Left lung (tissue), 10 donors: ENCODE measurements around the gene TSTD2. TPM values are rescaled to one million over a fixed set of nuclear protein-coding genes. Genes with fewer than 3 reads are reported as not detected.

Experiments
- ATAC-seq: fragments of 200-7000 bp; cut with Tn5 transposase; one replicate; pipeline ENCODE4 v1.9.1; 2020; ENCODE audit warnings: moderate library complexity
- DNase-seq, 4 donors: peaks; one replicate each; pipeline ENCODE4 v3.0.0-alpha.2; 2013 to 2020
- H3K27ac ChIP-seq, 2 donors: fragments of 200-600 bp; sonication (generic) in 1 of 2; one replicate each; pipeline versions ENCODE4 v1.5.0 to v1.8.0; 2020 to 2021
- H3K27me3 ChIP-seq, 2 donors: fragments of 200-600 bp; sonication (generic) in 1 of 2; one replicate each; pipeline versions ENCODE4 v1.5.0 to v1.8.0; 2020 to 2021
- H3K36me3 ChIP-seq, 2 donors: fragments of 200-600 bp; sonication (generic) in 1 of 2; one replicate each; pipeline versions ENCODE4 v1.5.0 to v1.8.0; 2020 to 2021
- H3K4me1 ChIP-seq, 2 donors: fragments of 200-600 bp; one replicate each; pipeline ENCODE4 v1.8.0; 2021
- H3K4me3 ChIP-seq, 2 donors: fragments of 200-600 bp; sonication (generic) in 1 of 2; one replicate each; pipeline versions ENCODE4 v1.5.0 to v1.8.0; 2020 to 2021; ENCODE audit warnings: mild to moderate bottlenecking in 1 of 2
- H3K9me3 ChIP-seq, 2 donors: fragments of 200-600 bp; sonication (generic) in 1 of 2; one replicate each; pipeline versions ENCODE4 v1.5.0 to v1.8.0; 2020 to 2021
- intact Hi-C, 2 donors: fragments of 100-400 bp; cut with DNase I; formaldehyde crosslinking; loops; one replicate each; pipeline versions ENCODE4 v1.11.2 to v1.14.2; 2022
- polyA plus RNA-seq, 6 donors: library from polyadenylated mRNA; unstranded; fragments of 120-200 nt; gene quantifications; one replicate each; pipeline ENCODE4 v1.2.1, GENCODE V29; 2013; ENCODE audit not compliant: insufficient read length in 6 of 6
- total RNA-seq, 2 donors: library from RNA; stranded (reverse); fragmentation: NEBNext Ultra II Directional; extraction: Animal tissue kit (Norgen Biotek cat#: 25700); gene quantifications; one replicate each; pipeline ENCODE4 v1.2.1, GENCODE V29; 2021
- TF ChIP-seq, protein P1 (sequence below), 2 donors: fragments of 200-600 bp; sonication (generic) in 1 of 2; IDR thresholded peaks; one replicate each; pipeline versions ENCODE4 v1.5.0 to v1.8.0; 2021; ENCODE audit warnings: antibody characterized with exemption in 2 of 2
- donor health status: DM: no; HTN: yes; CAD: no.
- donor health status: DM: no; HTN: no; CAD: no.

Gene TSTD2
- total and polyA plus RNA-seq, 8 donors, result 16.4 to 41.5 (median 34.1) TPM

DNA sequence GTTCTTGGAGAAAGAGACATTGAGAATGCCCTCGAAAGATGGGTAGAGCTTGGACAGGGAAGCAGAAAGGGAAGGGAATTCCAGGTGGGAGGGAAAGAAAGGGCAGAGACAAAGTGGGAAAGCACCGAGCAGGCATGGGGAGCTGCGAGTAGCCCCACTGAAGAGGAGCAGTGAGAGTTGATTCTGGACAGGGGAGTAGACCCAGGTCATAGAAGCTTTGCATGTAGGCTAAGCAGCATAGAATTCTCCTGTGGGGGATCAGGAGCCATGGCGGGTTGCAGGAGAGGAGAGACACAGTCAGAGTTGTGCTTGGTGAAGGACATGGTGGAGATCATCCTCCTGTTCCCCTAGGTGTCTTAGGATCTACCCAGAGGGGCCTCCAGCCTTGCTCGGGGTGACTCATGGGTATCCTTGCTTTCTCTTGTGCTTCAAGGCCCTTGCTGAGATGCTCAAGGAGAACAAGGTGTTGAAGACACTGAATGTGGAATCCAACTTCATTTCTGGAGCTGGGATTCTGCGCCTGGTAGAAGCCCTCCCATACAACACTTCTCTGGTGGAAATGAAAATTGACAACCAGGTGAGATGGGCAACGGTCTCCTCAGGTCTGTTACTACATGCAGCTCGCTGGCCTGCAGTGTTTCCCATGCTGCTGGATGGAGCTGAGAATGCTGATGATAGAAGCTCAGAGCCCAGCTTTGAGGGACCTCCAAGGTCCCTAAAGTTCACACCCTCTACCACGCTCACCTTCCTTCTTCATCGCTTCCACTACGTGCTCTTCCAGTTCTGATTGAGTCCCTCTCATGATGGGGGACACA, 64.5 kb downstream of the TSTD2 start:
- DNase-seq, result no peak
- H3K9me3 ChIP-seq, result no peaks in the 10 kb centered on the region
- H3K4me3 ChIP-seq, result no peak overlapping the region
- no peak for ATAC-seq
- no peaks in the 10 kb centered on the region for H3K36me3 ChIP-seq
- H3K4me1 ChIP-seq, result no peaks in the 10 kb centered on the region
- no peaks in the 10 kb centered on the region for H3K27me3 ChIP-seq
- TF ChIP-seq, protein P1, sequence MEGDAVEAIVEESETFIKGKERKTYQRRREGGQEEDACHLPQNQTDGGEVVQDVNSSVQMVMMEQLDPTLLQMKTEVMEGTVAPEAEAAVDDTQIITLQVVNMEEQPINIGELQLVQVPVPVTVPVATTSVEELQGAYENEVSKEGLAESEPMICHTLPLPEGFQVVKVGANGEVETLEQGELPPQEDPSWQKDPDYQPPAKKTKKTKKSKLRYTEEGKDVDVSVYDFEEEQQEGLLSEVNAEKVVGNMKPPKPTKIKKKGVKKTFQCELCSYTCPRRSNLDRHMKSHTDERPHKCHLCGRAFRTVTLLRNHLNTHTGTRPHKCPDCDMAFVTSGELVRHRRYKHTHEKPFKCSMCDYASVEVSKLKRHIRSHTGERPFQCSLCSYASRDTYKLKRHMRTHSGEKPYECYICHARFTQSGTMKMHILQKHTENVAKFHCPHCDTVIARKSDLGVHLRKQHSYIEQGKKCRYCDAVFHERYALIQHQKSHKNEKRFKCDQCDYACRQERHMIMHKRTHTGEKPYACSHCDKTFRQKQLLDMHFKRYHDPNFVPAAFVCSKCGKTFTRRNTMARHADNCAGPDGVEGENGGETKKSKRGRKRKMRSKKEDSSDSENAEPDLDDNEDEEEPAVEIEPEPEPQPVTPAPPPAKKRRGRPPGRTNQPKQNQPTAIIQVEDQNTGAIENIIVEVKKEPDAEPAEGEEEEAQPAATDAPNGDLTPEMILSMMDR (IDR thresholded peaks at IDR 0.05), result no peak
- intact Hi-C loops, result no loop called here
- no peak overlapping the region for H3K27ac ChIP-seq

DNA sequence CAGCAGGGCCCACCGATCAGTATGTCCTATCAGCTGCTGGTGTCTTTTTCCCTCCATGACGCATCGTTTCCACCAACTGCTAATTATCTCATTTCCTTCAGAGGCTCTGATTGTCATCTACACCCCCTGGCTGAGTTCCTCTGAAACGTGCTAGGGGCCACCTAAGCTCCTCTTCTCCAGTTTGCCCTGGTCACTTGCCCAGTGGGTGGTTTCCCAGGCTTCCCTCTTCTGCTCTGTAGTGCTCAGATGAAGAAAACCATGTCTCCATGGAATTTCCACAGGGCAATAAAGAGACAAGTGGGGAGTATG, 65.3 kb downstream of the TSTD2 start:
- H3K27ac ChIP-seq, result no peak overlapping the region
- TF ChIP-seq, protein P1 (IDR thresholded peaks at IDR 0.05), result no peak
- no peaks in the 10 kb centered on the region for H3K27me3 ChIP-seq
- H3K36me3 ChIP-seq, result no peaks in the 10 kb centered on the region
- no peak overlapping the region for H3K4me3 ChIP-seq
- DNase-seq (no peak), ATAC-seq (no peak)
- H3K9me3 ChIP-seq, result no peaks in the 10 kb centered on the region
- intact Hi-C loops, result no loop called here
- peaks cover 0 to 3% of the 10 kb centered on the region in 2 donors for H3K4me1 ChIP-seq

DNA sequence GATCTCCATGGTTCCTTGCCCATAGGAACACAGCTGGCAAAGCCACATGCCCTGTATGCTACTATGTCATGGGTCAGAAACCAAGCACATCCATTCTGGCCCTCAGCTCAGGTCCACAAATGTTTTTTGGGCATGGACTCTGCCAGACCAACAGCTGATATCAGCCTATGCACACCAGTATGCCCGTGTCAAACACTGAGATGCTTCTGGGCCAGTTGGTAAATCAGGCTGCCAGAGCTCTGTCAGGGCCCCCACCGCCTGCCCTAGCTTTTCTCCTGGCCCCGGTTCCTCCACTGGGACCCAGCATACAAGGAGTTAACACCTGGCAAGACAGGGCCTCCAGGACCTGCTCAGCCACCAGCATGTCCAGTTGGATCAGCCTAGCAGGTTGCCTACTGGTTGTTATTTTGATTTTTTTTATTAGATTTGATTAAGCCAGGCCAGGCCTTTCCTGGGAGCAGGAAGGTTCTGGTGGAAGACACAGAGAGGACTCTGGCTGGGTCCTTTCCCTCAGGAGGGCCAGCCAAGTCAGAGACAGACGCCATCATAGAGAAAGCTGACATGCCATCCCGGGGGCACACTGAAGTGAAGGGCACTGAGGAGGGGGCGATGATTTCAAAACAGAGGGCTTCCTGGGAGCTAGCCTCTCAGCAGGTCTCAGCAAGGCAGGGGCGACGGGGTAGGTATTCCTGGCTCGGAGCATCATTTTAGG, 65.8 kb downstream of the TSTD2 start:
- ATAC-seq (no peak), DNase-seq (no peak)
- H3K27ac ChIP-seq, result no peak overlapping the region
- H3K9me3 ChIP-seq, result no peaks in the 10 kb centered on the region
- intact Hi-C loops, result no loop called here
- no peaks in the 10 kb centered on the region for H3K27me3 ChIP-seq
- H3K4me1 ChIP-seq, result peaks cover 0 to 3% of the 10 kb centered on the region in 2 donors
- H3K4me3 ChIP-seq, result no peak overlapping the region
- TF ChIP-seq, protein P1 (IDR thresholded peaks at IDR 0.05), result no peak
- H3K36me3 ChIP-seq, result no peaks in the 10 kb centered on the region

DNA sequence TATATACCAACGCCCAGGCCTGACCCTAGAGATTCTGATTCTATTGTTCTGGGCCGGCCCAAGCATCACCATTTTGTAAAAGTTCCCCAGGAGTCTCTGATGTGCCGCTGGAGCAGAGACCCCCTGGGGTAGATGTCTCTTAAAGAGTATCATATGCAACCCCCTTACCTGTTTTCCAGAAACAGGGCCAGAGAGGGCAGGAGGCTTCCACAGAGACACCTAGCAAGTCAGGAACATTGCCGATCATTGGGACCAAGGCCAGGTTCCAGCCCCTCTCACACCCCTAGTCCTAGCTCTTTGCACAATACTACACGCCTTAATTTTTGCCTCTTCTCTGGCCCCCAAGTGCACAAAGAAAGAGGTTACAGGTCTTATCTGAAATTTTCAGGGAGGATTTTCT, 67.9 kb downstream of the TSTD2 start:
- H3K27ac ChIP-seq, result no peak overlapping the region
- no peak overlapping the region for H3K4me3 ChIP-seq
- ATAC-seq (no peak), DNase-seq (no peak)
- H3K4me1 ChIP-seq, result peaks cover 0 to 3% of the 10 kb centered on the region in 2 donors
- no peaks in the 10 kb centered on the region for H3K27me3 ChIP-seq
- H3K36me3 ChIP-seq, result no peaks in the 10 kb centered on the region
- no peaks in the 10 kb centered on the region for H3K9me3 ChIP-seq
- TF ChIP-seq, protein P1 (IDR thresholded peaks at IDR 0.05), result no peak
- intact Hi-C loops, result no loop called here
